CD4-positive, alpha-beta T cell treated with Interleukin-17A for 1 hour (primary cell): Measurements from ENCODE around the gene CAT.
"Not testable (repeated sequence)": the region's sequence is repeated elsewhere in the genome, so short reads cannot be mapped to it uniquely, and the experiment has no call there.

Experiments used
- DNase-seq: peaks from one replicate; pipeline ENCODE4 v3.0.0-alpha.2; 2020

The CAT gene

GRCh38 chr11:34438529-34439507, at the start of gene CAT:
TSS of gene CAT (plus strand) at chr11:34438934. CDS start at chr11:34439014, 80 bp downstream.
- peak; percentile 98 for DNase-seq

- no peak for DNase-seq
These were observed 43.9 kb upstream of the CAT start for GRCh38 chr11:34394771-34395300.

- no peak for DNase-seq
These were observed 42.7 kb upstream of the CAT start for GRCh38 chr11:34395916-34396550.

- DNase-seq: no peak
These were observed 41.6 kb upstream of the CAT start for GRCh38 chr11:34397120-34397519.

- DNase-seq: no peak
These were observed 40.9 kb upstream of the CAT start for GRCh38 chr11:34397811-34398210.

- DNase-seq: no peak
These were observed 35.3 kb upstream of the CAT start for GRCh38 chr11:34403431-34403830.

GRCh38 chr11:34404280-34404679, 34.5 kb upstream of the CAT start:
- no peak for DNase-seq

- no peak for DNase-seq
These were observed 33.5 kb upstream of the CAT start for GRCh38 chr11:34405079-34405858.

GRCh38 chr11:34406413-34406812, 32.3 kb upstream of the CAT start:
- no peak for DNase-seq

- DNase-seq: no peak
These were observed 31.5 kb upstream of the CAT start for GRCh38 chr11:34407121-34407813.

- no peak for DNase-seq
These were observed 30.1 kb upstream of the CAT start for GRCh38 chr11:34408580-34409172.

- DNase-seq: no peak
These were observed 27.6 kb upstream of the CAT start for GRCh38 chr11:34411111-34411510.

- DNase-seq: no peak
These were observed 26.9 kb upstream of the CAT start for GRCh38 chr11:34411791-34412190.

GRCh38 chr11:34413263-34413662, 25.5 kb upstream of the CAT start:
- no peak for DNase-seq

- no peak for DNase-seq
These were observed 23.2 kb upstream of the CAT start for GRCh38 chr11:34415538-34415937.

- no peak for DNase-seq
These were observed 22.6 kb upstream of the CAT start for GRCh38 chr11:34416088-34416487.

GRCh38 chr11:34416766-34417165, 22.0 kb upstream of the CAT start:
- no peak for DNase-seq

- DNase-seq: no peak
These were observed 21.5 kb upstream of the CAT start for GRCh38 chr11:34417202-34417601.

- DNase-seq: no peak
These were observed 19.6 kb upstream of the CAT start for GRCh38 chr11:34419158-34419557.

- no peak for DNase-seq
These were observed 15.4 kb upstream of the CAT start for GRCh38 chr11:34423300-34423699.

- not testable (repeated sequence) for DNase-seq
These were observed 13.9 kb upstream of the CAT start for GRCh38 chr11:34424826-34425225.

- no peak for DNase-seq
These were observed 13.4 kb upstream of the CAT start for GRCh38 chr11:34425360-34425759.
